Measurements from ENCODE around the gene RFTN2. TPM values are rescaled to one million over a fixed set of nuclear protein-coding genes. Genes with fewer than 3 reads are reported as not detected.
"Not testable (repeated sequence)": the region's sequence is repeated elsewhere in the genome, so short reads cannot be mapped to it uniquely, and the experiment has no call there.

Gene RFTN2
- total RNA-seq, 1 donor from 2014 or later = 14.1 TPM

GRCh38 chr2:197596766-197597165, 78.6 kb downstream of the RFTN2 start:
- no peak overlapping the region for H3K4me3 ChIP-seq (ENCODE audit: low read length in 3 of 3)
- no peaks in the 10 kb centered on the region for H3K27me3 ChIP-seq (ENCODE audit: control insufficient read depth in 3 of 3, insufficient read depth in 3 of 3, low read length in 3 of 3)
- H3K27ac ChIP-seq (ENCODE audit: low read depth, low read length) = no peak overlapping the region
- H3K4me1 ChIP-seq (ENCODE audit: control insufficient read depth in 3 of 3, insufficient read depth in 3 of 3, low read length in 3 of 3) = no peaks in the 10 kb centered on the region
- no peaks in the 10 kb centered on the region for H3K36me3 ChIP-seq (ENCODE audit: control insufficient read depth in 3 of 3, insufficient read depth in 3 of 3, low read length in 3 of 3)
- H3K9me3 ChIP-seq (ENCODE audit: control insufficient read depth in 3 of 3, low read length in 3 of 3) = no peaks in the 10 kb centered on the region
- no peak overlapping the region for H3K9ac ChIP-seq (ENCODE audit: low read depth in 1 of 3, low read length in 3 of 3)

GRCh38 chr2:197591339-197592072, 83.9 kb downstream of the RFTN2 start:
- H3K9me3 ChIP-seq (ENCODE audit: control insufficient read depth in 3 of 3, low read length in 3 of 3) = no peaks in the 10 kb centered on the region

GRCh38 chr2:197587255-197587654, 88.1 kb downstream of the RFTN2 start:
- H3K9me3 ChIP-seq (ENCODE audit: control insufficient read depth in 3 of 3, low read length in 3 of 3); H3K27me3 ChIP-seq (ENCODE audit: control insufficient read depth in 3 of 3, insufficient read depth in 3 of 3, low read length in 3 of 3); H3K36me3 ChIP-seq (ENCODE audit: control insufficient read depth in 3 of 3, insufficient read depth in 3 of 3, low read length in 3 of 3); H3K27ac ChIP-seq (ENCODE audit: low read depth, low read length); H3K4me3 ChIP-seq (ENCODE audit: low read length in 3 of 3); H3K4me1 ChIP-seq (ENCODE audit: control insufficient read depth in 3 of 3, insufficient read depth in 3 of 3, low read length in 3 of 3); H3K9ac ChIP-seq (ENCODE audit: low read depth in 1 of 3, low read length in 3 of 3): not testable (repeated sequence)

More at GRCh38 chr2:197591339-197592072, 83.9 kb downstream of the RFTN2 start:
- no peak overlapping the region for H3K27ac ChIP-seq (ENCODE audit: low read depth, low read length)
- no peak overlapping the region for H3K9ac ChIP-seq (ENCODE audit: low read depth in 1 of 3, low read length in 3 of 3)
- no peaks in the 10 kb centered on the region for H3K27me3 ChIP-seq (ENCODE audit: control insufficient read depth in 3 of 3, insufficient read depth in 3 of 3, low read length in 3 of 3)
- peaks cover 0 to 3% (median 0%) of the 10 kb centered on the region in 3 donors for H3K36me3 ChIP-seq (ENCODE audit: control insufficient read depth in 3 of 3, insufficient read depth in 3 of 3, low read length in 3 of 3)
- no peaks in the 10 kb centered on the region for H3K4me1 ChIP-seq (ENCODE audit: control insufficient read depth in 3 of 3, insufficient read depth in 3 of 3, low read length in 3 of 3)
- no peak overlapping the region for H3K4me3 ChIP-seq (ENCODE audit: low read length in 3 of 3)

- H3K9me3 ChIP-seq (ENCODE audit: control insufficient read depth in 3 of 3, low read length in 3 of 3); H3K27ac ChIP-seq (ENCODE audit: low read depth, low read length); H3K4me1 ChIP-seq (ENCODE audit: control insufficient read depth in 3 of 3, insufficient read depth in 3 of 3, low read length in 3 of 3); H3K9ac ChIP-seq (ENCODE audit: low read depth in 1 of 3, low read length in 3 of 3); H3K36me3 ChIP-seq (ENCODE audit: control insufficient read depth in 3 of 3, insufficient read depth in 3 of 3, low read length in 3 of 3); H3K4me3 ChIP-seq (ENCODE audit: low read length in 3 of 3); H3K27me3 ChIP-seq (ENCODE audit: control insufficient read depth in 3 of 3, insufficient read depth in 3 of 3, low read length in 3 of 3): not testable (repeated sequence)
Measured at GRCh38 chr2:197580166-197580565, 95.2 kb downstream of the RFTN2 start.

GRCh38 chr2:197578294-197578693, 97.1 kb downstream of the RFTN2 start:
- not testable (repeated sequence) for H3K4me3 ChIP-seq (ENCODE audit: low read length in 3 of 3); H3K27ac ChIP-seq (ENCODE audit: low read depth, low read length); H3K36me3 ChIP-seq (ENCODE audit: control insufficient read depth in 3 of 3, insufficient read depth in 3 of 3, low read length in 3 of 3); H3K4me1 ChIP-seq (ENCODE audit: control insufficient read depth in 3 of 3, insufficient read depth in 3 of 3, low read length in 3 of 3); H3K9ac ChIP-seq (ENCODE audit: low read depth in 1 of 3, low read length in 3 of 3); H3K9me3 ChIP-seq (ENCODE audit: control insufficient read depth in 3 of 3, low read length in 3 of 3); H3K27me3 ChIP-seq (ENCODE audit: control insufficient read depth in 3 of 3, insufficient read depth in 3 of 3, low read length in 3 of 3)

- peaks cover 0 to 3% (median 0%) of the 10 kb centered on the region in 3 donors for H3K9me3 ChIP-seq (ENCODE audit: control insufficient read depth in 3 of 3, low read length in 3 of 3)
- no peaks in the 10 kb centered on the region for H3K4me1 ChIP-seq (ENCODE audit: control insufficient read depth in 3 of 3, insufficient read depth in 3 of 3, low read length in 3 of 3)
- H3K27ac ChIP-seq (ENCODE audit: low read depth, low read length) = no peak overlapping the region
- no peak overlapping the region for H3K4me3 ChIP-seq (ENCODE audit: low read length in 3 of 3)
- H3K36me3 ChIP-seq (ENCODE audit: control insufficient read depth in 3 of 3, insufficient read depth in 3 of 3, low read length in 3 of 3) = no peaks in the 10 kb centered on the region
- H3K27me3 ChIP-seq (ENCODE audit: control insufficient read depth in 3 of 3, insufficient read depth in 3 of 3, low read length in 3 of 3) = no peaks in the 10 kb centered on the region
- no peak overlapping the region for H3K9ac ChIP-seq (ENCODE audit: low read depth in 1 of 3, low read length in 3 of 3)
Measured at GRCh38 chr2:197577446-197577845, 97.9 kb downstream of the RFTN2 start.

GRCh38 chr2:197576631-197577030, 98.8 kb downstream of the RFTN2 start:
- no peaks in the 10 kb centered on the region for H3K4me1 ChIP-seq (ENCODE audit: control insufficient read depth in 3 of 3, insufficient read depth in 3 of 3, low read length in 3 of 3)
- H3K4me3 ChIP-seq (ENCODE audit: low read length in 3 of 3) = no peak overlapping the region
- peaks cover 0 to 3% (median 0%) of the 10 kb centered on the region in 3 donors for H3K9me3 ChIP-seq (ENCODE audit: control insufficient read depth in 3 of 3, low read length in 3 of 3)
- peaks cover 0 to 2% (median 0%) of the 10 kb centered on the region in 3 donors for H3K36me3 ChIP-seq (ENCODE audit: control insufficient read depth in 3 of 3, insufficient read depth in 3 of 3, low read length in 3 of 3)
- H3K27ac ChIP-seq (ENCODE audit: low read depth, low read length) = no peak overlapping the region
- H3K27me3 ChIP-seq (ENCODE audit: control insufficient read depth in 3 of 3, insufficient read depth in 3 of 3, low read length in 3 of 3) = no peaks in the 10 kb centered on the region
- H3K9ac ChIP-seq (ENCODE audit: low read depth in 1 of 3, low read length in 3 of 3) = no peak overlapping the region

- Histone ChIP-seq H3K4me3 (ENCODE audit: low read length in 3 of 3) (no peak overlapping the region), H3K9me3 (ENCODE audit: control insufficient read depth in 3 of 3, low read length in 3 of 3) (peaks cover 0 to 3% (median 0%) of the 10 kb centered on the region in 3 donors), H3K36me3 (ENCODE audit: control insufficient read depth in 3 of 3, insufficient read depth in 3 of 3, low read length in 3 of 3) (peaks cover 0 to 2% (median 0%) of the 10 kb centered on the region in 3 donors), H3K27ac (ENCODE audit: low read depth, low read length) (no peak overlapping the region), H3K4me1 (ENCODE audit: control insufficient read depth in 3 of 3, insufficient read depth in 3 of 3, low read length in 3 of 3) (no peaks in the 10 kb centered on the region), H3K9ac (ENCODE audit: low read depth in 1 of 3, low read length in 3 of 3) (no peak overlapping the region), H3K27me3 (ENCODE audit: control insufficient read depth in 3 of 3, insufficient read depth in 3 of 3, low read length in 3 of 3) (no peaks in the 10 kb centered on the region)
Measured at GRCh38 chr2:197575987-197576386, 99.4 kb downstream of the RFTN2 start.

- no peaks in the 10 kb centered on the region for H3K4me1 ChIP-seq (ENCODE audit: control insufficient read depth in 3 of 3, insufficient read depth in 3 of 3, low read length in 3 of 3)
- no peaks in the 10 kb centered on the region for H3K27me3 ChIP-seq (ENCODE audit: control insufficient read depth in 3 of 3, insufficient read depth in 3 of 3, low read length in 3 of 3)
- peaks cover 0 to 3% (median 0%) of the 10 kb centered on the region in 3 donors for H3K9me3 ChIP-seq (ENCODE audit: control insufficient read depth in 3 of 3, low read length in 3 of 3)
- no peak overlapping the region for H3K9ac ChIP-seq (ENCODE audit: low read depth in 1 of 3, low read length in 3 of 3)
- peaks cover 0 to 2% (median 0%) of the 10 kb centered on the region in 3 donors for H3K36me3 ChIP-seq (ENCODE audit: control insufficient read depth in 3 of 3, insufficient read depth in 3 of 3, low read length in 3 of 3)
- H3K4me3 ChIP-seq (ENCODE audit: low read length in 3 of 3) = no peak overlapping the region
- no peak overlapping the region for H3K27ac ChIP-seq (ENCODE audit: low read depth, low read length)
Measured at GRCh38 chr2:197573608-197574007, 101.8 kb downstream of the RFTN2 start.

GRCh38 chr2:197571627-197572271, 103.6 kb downstream of the RFTN2 start:
- Histone ChIP-seq H3K9me3 (ENCODE audit: control insufficient read depth in 3 of 3, low read length in 3 of 3) (peaks cover 0 to 3% (median 0%) of the 10 kb centered on the region in 3 donors), H3K27ac (ENCODE audit: low read depth, low read length) (no peak overlapping the region)

More at GRCh38 chr2:197571627-197572271, 103.6 kb downstream of the RFTN2 start:
- Histone ChIP-seq H3K36me3 (ENCODE audit: control insufficient read depth in 3 of 3, insufficient read depth in 3 of 3, low read length in 3 of 3) (peaks cover 0 to 2% (median 0%) of the 10 kb centered on the region in 3 donors), H3K4me3 (ENCODE audit: low read length in 3 of 3) (no peak overlapping the region), H3K9ac (ENCODE audit: low read depth in 1 of 3, low read length in 3 of 3) (no peak overlapping the region), H3K27me3 (ENCODE audit: control insufficient read depth in 3 of 3, insufficient read depth in 3 of 3, low read length in 3 of 3) (no peaks in the 10 kb centered on the region), H3K4me1 (ENCODE audit: control insufficient read depth in 3 of 3, insufficient read depth in 3 of 3, low read length in 3 of 3) (no peaks in the 10 kb centered on the region)
